Heart right ventricle (tissue), 16 donors: ENCODE measurements around the gene SP140L. TPM values are rescaled to one million over a fixed set of nuclear protein-coding genes. Genes with fewer than 3 reads are reported as not detected.

Experiments used
- ATAC-seq, 8 donors: fragments of 200-7000 bp; cut with Tn5 transposase; one replicate each; pipeline ENCODE4 v1.9.1; 2020; ENCODE audit warnings: mild to moderate bottlenecking in 8 of 8, moderate library complexity in 8 of 8, moderate number of reproducible peaks in 1 of 8
- DNase-seq, 2 donors: peaks; one replicate each; pipeline ENCODE4 v3.0.0-alpha.2; 2020
- H3K27ac ChIP-seq, 10 donors: fragments of 200-600 bp; sonication (generic) in 2 of 10; one replicate each; pipeline versions ENCODE4 v1.5.0 to v1.8.0; 2020 to 2022; ENCODE audit warnings: mild to moderate bottlenecking in 3 of 10
- H3K27me3 ChIP-seq, 7 donors: fragments of 200-600 bp; one replicate each; pipeline ENCODE4 v1.8.0; 2021 to 2022; ENCODE audit warnings: mild to moderate bottlenecking in 2 of 7
- H3K36me3 ChIP-seq, 9 donors: fragments of 200-600 bp; sonication (generic) in 1 of 9; one replicate each; pipeline versions ENCODE4 v1.5.0 to v1.8.0; 2020 to 2022; ENCODE audit warnings: mild to moderate bottlenecking in 2 of 9
- H3K4me1 ChIP-seq, 9 donors: fragments of 200-600 bp; sonication (generic) in 1 of 9; one replicate each; pipeline versions ENCODE4 v1.5.0 to v1.8.0; 2020 to 2022; ENCODE audit warnings: mild to moderate bottlenecking in 4 of 9
- H3K4me3 ChIP-seq, 10 donors: fragments of 200-600 bp; sonication (generic) in 2 of 10; one replicate each; pipeline versions ENCODE4 v1.5.0 to v1.8.0; 2020 to 2022; ENCODE audit warnings: mild to moderate bottlenecking in 7 of 10, moderate library complexity in 2 of 10
- H3K9me3 ChIP-seq, 11 donors: fragments of 200-600 bp in 10 of 11; sonication (generic) in 2 of 11; one replicate each; pipeline versions ENCODE4 v1.5.0 to v1.8.0; 2013 to 2022; ENCODE audit warnings: mild to moderate bottlenecking in 2 of 11, control low read depth in 1 of 11, moderate library complexity in 1 of 11
- WGBS, 2 donors: extraction: QIAGEN DNeasy Blood & Tissue Kit; methylation state at CpG; one replicate each; pipeline ENCODE4 v1.1.7; 2013; ENCODE audit warnings: inconsistent platforms in 1 of 2; 5-methylcytosine and 5-hydroxymethylcytosine counted together
- intact Hi-C, 10 donors: fragments of 100-400 bp; cut with DNase I; formaldehyde crosslinking; loops; one replicate each; pipeline versions ENCODE4 v1.11.1 to v1.14.2; 2022
- polyA plus RNA-seq, 2 donors: library from polyadenylated mRNA; stranded (reverse); fragments of 200-250 nt; gene quantifications; one replicate each; pipeline ENCODE4 v1.2.3, GENCODE V29; 2013
- total RNA-seq, 10 donors: library from RNA; stranded (reverse); fragmentation: NEBNext Ultra II Directional in 3 of 10; extraction: Animal tissue kit (Norgen Biotek cat#: 25700) in 3 of 10; gene quantifications; one replicate each; pipeline versions ENCODE4 v1.2.1 to v1.2.4, GENCODE V29; 2021 to 2023
- TF ChIP-seq, protein P1 (sequence below), 9 donors: fragments of 200-600 bp; sonication (generic) in 2 of 9; IDR thresholded peaks; one replicate each; pipeline versions ENCODE4 v1.5.0 to v1.8.0; 2021 to 2022; ENCODE audit warnings: antibody characterized with exemption in 9 of 9, mild to moderate bottlenecking in 5 of 9, moderate library complexity in 1 of 9
- donor health status: Arrhythmogenic right ventricular cardiomyopathy.
- donor health status: ischemic (EF 13 %, LVEDD 7.1; RV severe dilation, severe dysfunction).
- donor health status: healthy with polysubstance abuse.
- donor health status: DM: no; HTN: yes; CAD: no.
- donor health status: DM: no; HTN: no; CAD: no.
- donor health status: ischemic (EF 25% LVEDD 6.9; RV normal size, moderate dysfunction).
- donor health status: ischemic (EF 25% LVEDD 5.7; RV mildly dilated, moderate dysfunction).
- donor health status: healthy.
- donor health status: DM: yes; HTN: yes; CAD: no.
- donor health status: Ischemic cardiomyopathy.
- donor health status: ischemic (EF 35%, LVEDD 5.7; RV mildly dilated, moderate dysfunction).
- donor health status: nonischemic (EF 11% LVEDD 7.7; RV severe dilation, severe dysfunction).
- donor health status: DM: yes; HTN: yes; CAD: no.
- donor health status: PGD.
- donor health status: ischemic (EF 29% LVEDD 5.4; RV normal size, mild dysfunction).
- donor health status: nonischemic (EF 23%, LVEDD 6.1; RV moderate dilation, normal function).

SP140L gene
- total and polyA plus RNA-seq, 12 donors = 2.5 to 10.8 (median 4.4) TPM

- no peak for DNase-seq
- H3K9me3 ChIP-seq = no peaks in the 10 kb centered on the region
- H3K4me3 ChIP-seq = no peak overlapping the region
- no peaks in the 10 kb centered on the region for H3K27me3 ChIP-seq
- intact Hi-C loops = loop anchor here in 2 of 10 donors (5.0 to 10.0 kb wide), 2 partner anchors 34 to 189 kb away; partner anchors contain the start of gene SP140 (in 1 of the 2)
- H3K4me1 ChIP-seq = peaks cover 9 to 85% (median 52%) of the 10 kb centered on the region in 9 donors
- peak overlapping the region in 1 of 10 donors; percentile 21 for H3K27ac ChIP-seq
- TF ChIP-seq, protein P1, sequence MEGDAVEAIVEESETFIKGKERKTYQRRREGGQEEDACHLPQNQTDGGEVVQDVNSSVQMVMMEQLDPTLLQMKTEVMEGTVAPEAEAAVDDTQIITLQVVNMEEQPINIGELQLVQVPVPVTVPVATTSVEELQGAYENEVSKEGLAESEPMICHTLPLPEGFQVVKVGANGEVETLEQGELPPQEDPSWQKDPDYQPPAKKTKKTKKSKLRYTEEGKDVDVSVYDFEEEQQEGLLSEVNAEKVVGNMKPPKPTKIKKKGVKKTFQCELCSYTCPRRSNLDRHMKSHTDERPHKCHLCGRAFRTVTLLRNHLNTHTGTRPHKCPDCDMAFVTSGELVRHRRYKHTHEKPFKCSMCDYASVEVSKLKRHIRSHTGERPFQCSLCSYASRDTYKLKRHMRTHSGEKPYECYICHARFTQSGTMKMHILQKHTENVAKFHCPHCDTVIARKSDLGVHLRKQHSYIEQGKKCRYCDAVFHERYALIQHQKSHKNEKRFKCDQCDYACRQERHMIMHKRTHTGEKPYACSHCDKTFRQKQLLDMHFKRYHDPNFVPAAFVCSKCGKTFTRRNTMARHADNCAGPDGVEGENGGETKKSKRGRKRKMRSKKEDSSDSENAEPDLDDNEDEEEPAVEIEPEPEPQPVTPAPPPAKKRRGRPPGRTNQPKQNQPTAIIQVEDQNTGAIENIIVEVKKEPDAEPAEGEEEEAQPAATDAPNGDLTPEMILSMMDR (IDR thresholded peaks at IDR 0.05) = no peak
- H3K36me3 ChIP-seq = no peaks in the 10 kb centered on the region
- no peak for ATAC-seq
- WGBS, 2 donors = 97 to 98% methylated on average over 3 of the region's 3 CpGs
Measured at GRCh38 chr2:230413479-230413878, 86.5 kb downstream of the SP140L start.

- DNase-seq (no peak), ATAC-seq (no peak)
- TF ChIP-seq, protein P1 (IDR thresholded peaks at IDR 0.05) = no peak
- Histone ChIP-seq H3K27ac (peak overlapping the region in 3 of 10 donors; percentile 15 to 98 (median 16)), H3K36me3 (peaks cover 0 to 8% (median 0%) of the 10 kb centered on the region in 9 donors), H3K4me1 (peaks cover 9 to 85% (median 53%) of the 10 kb centered on the region in 9 donors), H3K27me3 (no peaks in the 10 kb centered on the region), H3K4me3 (no peak overlapping the region), H3K9me3 (no peaks in the 10 kb centered on the region)
- intact Hi-C loops = loop anchor here in 2 of 10 donors (5.0 to 10.0 kb wide), 2 partner anchors 33 to 190 kb away; partner anchors contain the start of gene SP140 (in 1 of the 2)
- WGBS, 2 donors = 91 to 95% methylated on average over 6 of the region's 6 CpGs
Measured at GRCh38 chr2:230414302-230414701, 87.3 kb downstream of the SP140L start.

- Histone ChIP-seq H3K4me1 (peaks cover 8 to 83% (median 58%) of the 10 kb centered on the region in 9 donors), H3K27me3 (no peaks in the 10 kb centered on the region), H3K9me3 (no peaks in the 10 kb centered on the region), H3K27ac (peak within 1 kb of the TSS; percentile 90 to 98 (median 94)), H3K36me3 (peaks cover 0 to 15% (median 0%) of the 10 kb centered on the region in 9 donors), H3K4me3 (peak within 1 kb of the TSS; percentile 55 to 70 (median 63))
- 7 to 22% methylated on average over 12 of the region's 12 CpGs for WGBS, 2 donors
- DNase-seq (peak; percentile 73 to 87), ATAC-seq (peak; percentile 81 to 92 (median 86))
- TF ChIP-seq, protein P1 (IDR thresholded peaks at IDR 0.05) = no peak
- intact Hi-C loops = loop anchor here in 2 of 10 donors (5.0 to 10.0 kb wide), 2 partner anchors 89 to 191 kb away; partner anchors contain the start of genes SP140 (in 1 of the 2) and SP140L (in 1 of the 2)
Measured at GRCh38 chr2:230416061-230416721, 89.2 kb downstream of the SP140L start, which contains the start of gene SP100. SP100 (plus strand) TSS chr2:230416201; CDS start chr2:230416297, 96 bp downstream.

- Histone ChIP-seq H3K27me3 (no peaks in the 10 kb centered on the region), H3K4me3 (peak overlapping the region; percentile 55 to 70 (median 63)), H3K9me3 (no peaks in the 10 kb centered on the region), H3K36me3 (peaks cover 0 to 24% (median 0%) of the 10 kb centered on the region in 9 donors), H3K4me1 (peaks cover 5 to 88% (median 61%) of the 10 kb centered on the region in 9 donors), H3K27ac (peak overlapping the region in 7 of 10 donors; percentile 37 to 98 (median 95))
- DNase-seq = no peak
- intact Hi-C loops = loop anchor here in 2 of 10 donors (5.0 to 10.0 kb wide), 2 partner anchors 90 to 193 kb away; partner anchors contain the start of genes SP140 (in 1 of the 2) and SP140L (in 1 of the 2)
- TF ChIP-seq, protein P1 (IDR thresholded peaks at IDR 0.05) = no peak
- WGBS, 2 donors = 45 to 56% methylated on average over 4 of the region's 4 CpGs
- no peak for ATAC-seq
Measured at GRCh38 chr2:230417436-230417835, 90.4 kb downstream of the SP140L start.
